HG02852 (cell line): Measurements from ENCODE around the gene RNASE3.
"Not testable (repeated sequence)": the region's sequence is repeated elsewhere in the genome, so short reads cannot be mapped to it uniquely, and the experiment has no call there.

ENCODE experiments used
- ATAC-seq: cut with Tn5 transposase; IDR thresholded peaks from one replicate; pipeline ENCODE4 v1.9.1; 2021; ENCODE audit warnings: mild to moderate bottlenecking, moderate library complexity; ENCODE audit not compliant: unreplicated experiment

The RNASE3 gene

DNA sequence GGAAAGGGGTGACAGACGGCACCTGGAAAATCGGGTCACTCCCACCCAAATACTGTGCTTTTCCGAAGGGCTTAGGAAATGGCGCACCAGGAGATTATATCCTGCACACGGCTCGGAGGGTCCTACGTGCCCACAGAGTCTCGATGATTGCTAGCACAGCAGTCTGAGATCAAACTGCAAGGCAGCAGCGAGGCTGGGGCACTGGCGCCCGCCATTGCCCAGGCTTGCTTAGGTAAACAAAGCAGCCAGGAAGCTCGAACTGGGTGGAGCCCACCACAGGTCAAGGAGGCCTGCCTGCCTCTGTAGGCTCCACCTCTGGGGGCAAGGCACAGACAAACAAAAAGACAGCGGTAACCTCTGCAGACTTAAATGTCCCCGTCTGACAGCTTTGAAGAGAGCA, 19.6 kb downstream of the RNASE3 start:
- ATAC-seq, result not testable (repeated sequence)

DNA sequence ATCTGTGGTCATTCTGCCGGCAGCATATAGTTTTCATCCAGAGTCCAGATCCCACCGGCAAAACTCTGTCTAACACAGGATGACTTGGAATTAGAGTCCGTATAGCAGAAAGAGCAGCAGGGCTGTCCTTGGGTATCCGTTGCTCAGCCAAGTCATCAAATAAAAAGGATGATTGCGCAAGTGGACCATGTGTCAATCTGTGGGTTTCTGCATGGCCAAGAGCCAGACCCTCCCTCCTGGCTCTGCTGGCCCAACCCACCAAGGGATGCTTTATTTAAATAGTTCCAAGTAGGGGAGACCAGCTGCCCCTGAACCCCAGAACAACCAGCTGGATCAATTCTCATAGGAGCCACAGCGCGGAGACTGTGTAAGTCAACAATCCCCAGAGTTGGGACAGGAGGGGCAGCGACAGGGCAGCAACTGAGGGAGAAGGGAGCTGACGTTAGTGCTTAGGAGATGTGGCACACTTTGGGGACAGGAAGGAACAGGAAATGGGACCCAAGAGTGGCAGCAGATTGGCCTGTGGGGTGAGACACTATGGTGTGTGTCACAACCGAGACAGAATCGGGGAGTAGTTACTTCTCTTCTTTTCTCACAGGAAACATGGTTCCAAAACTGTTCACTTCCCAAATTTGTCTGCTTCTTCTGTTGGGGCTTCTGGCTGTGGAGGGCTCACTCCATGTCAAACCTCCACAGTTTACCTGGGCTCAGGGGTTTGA, 28.0 kb downstream of the RNASE3 start:
- ATAC-seq, result not testable (repeated sequence)

DNA sequence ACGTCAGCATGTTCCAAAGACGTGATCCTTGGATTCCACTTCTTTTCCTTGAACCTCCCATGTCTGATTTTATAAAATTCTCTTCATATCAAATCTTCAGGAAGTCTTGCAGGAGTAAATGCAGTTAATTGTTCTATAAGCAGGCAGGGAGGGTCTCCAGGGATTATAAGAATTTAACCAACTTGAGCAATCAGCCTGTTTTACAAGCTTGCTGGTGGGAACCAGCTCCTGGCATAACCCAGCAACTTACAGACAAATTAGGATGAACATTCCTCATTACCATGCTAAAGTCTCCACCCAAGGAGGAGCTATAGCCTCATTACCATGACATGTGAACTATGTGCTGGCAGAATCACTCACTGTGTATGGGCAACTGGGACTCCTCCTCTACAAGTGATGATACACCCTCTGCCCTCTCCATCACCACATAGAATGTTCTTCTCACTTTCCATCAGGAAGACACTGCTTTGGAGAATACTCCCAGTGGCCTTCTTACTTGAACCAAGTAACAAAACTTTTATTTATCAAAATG, 32.6 kb downstream of the RNASE3 start:
- not testable (repeated sequence) for ATAC-seq

DNA sequence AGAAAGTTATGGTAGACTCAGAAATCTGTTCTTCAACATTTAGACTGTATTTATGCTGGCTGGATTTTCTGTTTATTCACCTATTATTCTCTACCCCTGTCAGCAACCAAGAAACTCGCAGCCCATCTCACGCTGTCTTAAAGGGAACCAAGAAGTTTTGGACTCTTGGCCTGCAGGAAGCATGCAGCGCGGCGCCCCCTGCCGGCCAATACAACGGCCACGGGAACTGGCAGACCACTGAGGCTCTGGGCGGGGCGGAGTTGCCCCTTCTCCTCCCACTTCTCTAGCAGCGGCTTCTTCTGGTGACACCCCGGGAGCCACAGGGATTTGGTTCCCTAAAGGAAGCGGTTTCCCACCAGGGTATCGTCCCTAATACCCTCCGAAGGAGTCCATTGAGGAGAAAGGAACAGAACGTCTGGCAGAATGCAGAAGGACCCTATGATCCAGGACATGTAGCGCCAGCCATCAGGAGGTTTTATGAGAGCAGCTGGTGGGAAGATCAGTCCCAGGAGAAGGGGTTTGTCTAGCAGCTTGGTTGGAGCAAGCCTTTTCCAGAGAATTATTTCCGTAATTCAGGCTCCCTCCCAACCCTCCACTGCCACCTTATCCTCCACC, 43.1 kb downstream of the RNASE3 start:
- ATAC-seq, result no peak

DNA sequence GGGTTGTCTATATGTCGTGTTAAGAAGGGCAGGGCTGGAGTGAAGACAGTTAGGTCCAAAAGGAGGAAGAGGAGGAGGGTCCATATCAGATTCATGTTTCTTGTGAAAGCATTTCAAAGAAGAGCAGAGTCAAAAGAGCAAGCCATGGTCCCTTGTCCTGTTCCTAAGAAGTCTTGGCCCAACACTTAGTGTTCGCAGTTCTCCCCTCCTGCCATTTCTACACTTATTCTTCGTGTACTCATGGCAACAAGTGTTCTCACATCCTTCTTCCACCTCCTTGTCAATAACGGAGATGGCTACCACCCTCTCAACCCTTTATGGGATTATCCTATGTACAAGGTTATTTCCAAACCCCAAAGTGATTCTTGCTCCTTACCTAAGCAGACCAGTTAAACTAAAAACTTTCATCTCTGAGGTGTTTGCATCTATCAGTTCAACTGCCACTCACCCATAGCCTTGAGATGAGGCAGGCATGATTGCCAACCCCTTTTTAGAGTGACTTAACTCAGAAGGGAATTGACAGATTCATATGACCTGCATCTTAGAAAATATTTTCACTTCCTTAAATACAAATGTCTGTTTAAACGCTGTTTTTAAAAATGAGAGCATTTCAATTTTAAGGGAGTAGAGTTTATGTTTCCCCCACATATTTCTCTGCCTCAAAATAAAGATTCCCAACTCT, 44.3 kb downstream of the RNASE3 start:
- no peak for ATAC-seq
